HEK293 (cell line): Measurements from ENCODE around the gene MAGI2.

Experiments used
- BCL11A ChIP-seq: fragments of 450-650 bp; formaldehyde crosslinking; IDR thresholded peaks from 2 replicates; pipeline ENCODE4 v1.5.1; 2016; ENCODE audit warnings: low read depth, missing biosample characterization, missing genetic modification characterization
- CTCF ChIP-seq: fragments of 450-650 bp; formaldehyde crosslinking; IDR thresholded peaks from 2 replicates; pipeline ENCODE4 v1.5.1; 2016; ENCODE audit warnings: missing biosample characterization, missing genetic modification characterization
- ZBTB10 ChIP-seq: fragments of 450-650 bp; formaldehyde crosslinking; IDR thresholded peaks from 2 replicates; pipeline ENCODE4 v1.5.1; 2016; ENCODE audit warnings: missing biosample characterization, missing genetic modification characterization
- ZBTB21 ChIP-seq: fragments of 450-650 bp; formaldehyde crosslinking; IDR thresholded peaks from 2 replicates; pipeline ENCODE4 v1.5.1; 2017; ENCODE audit warnings: missing biosample characterization, missing genetic modification characterization
- ZNF335 ChIP-seq: fragments of 450-650 bp; formaldehyde crosslinking; conservative IDR thresholded peaks from 2 replicates; pipeline ENCODE4 v1.5.1; 2016; ENCODE audit warnings: missing biosample characterization, missing genetic modification characterization
- ZNF354C ChIP-seq: fragments of 450-650 bp; formaldehyde crosslinking; IDR thresholded peaks from 2 replicates; pipeline ENCODE4 v1.5.1; 2016; ENCODE audit warnings: missing biosample characterization, missing genetic modification characterization, low read depth, borderline replicate concordance
- ZNF701 ChIP-seq: fragments of 450-650 bp; formaldehyde crosslinking; IDR thresholded peaks from 2 replicates; pipeline ENCODE4 v1.5.1; 2016; ENCODE audit warnings: missing biosample characterization, missing genetic modification characterization
- ZNF792 ChIP-seq: fragments of 450-650 bp; formaldehyde crosslinking; IDR thresholded peaks from 2 replicates; pipeline ENCODE4 v1.5.1; 2016; ENCODE audit warnings: missing biosample characterization, missing genetic modification characterization

- TF ChIP-seq ZBTB10 (tag by site-specific recombination) (no peak), BCL11A (tag by site-specific recombination) (no peak), ZBTB21 (no peak), CTCF (tag by site-specific recombination) (no peak), ZNF792 (no peak), ZNF354C (tag by site-specific recombination) (no peak), ZNF701 (tag by site-specific recombination) (no peak), ZNF335 (tag by site-specific recombination) (no peak)
These were observed 1075.9 kb downstream of the MAGI2 start for GRCh38 chr7:78377532-78377931.
